Smooth muscle cell (in vitro differentiated cells): ENCODE data around the gene MYOF. TPM values are rescaled to one million over a fixed set of nuclear protein-coding genes. Genes with fewer than 3 reads are reported as not detected.
"Not testable (repeated sequence)": the region's sequence is repeated elsewhere in the genome, so short reads cannot be mapped to it uniquely, and the experiment has no call there.

Experiments
- DNase-seq: peaks from one replicate; lab custom pipeline; 2025; ENCODE audit not compliant: unreplicated experiment; lab: John Stamatoyannopoulos, UW
- H2AFZ ChIP-seq: fragments of 200-600 bp; sonication (generic); 2 replicates; pipeline ENCODE4 v1.6.0; 2016; ENCODE audit warnings: antibody characterized with exemption, low read depth, mild to moderate bottlenecking
- H3F3A ChIP-seq: fragments of 200-600 bp; sonication (generic); 2 replicates; pipeline ENCODE4 v1.6.0; 2017; ENCODE audit warnings: antibody characterized with exemption, low read depth
- H3K27ac ChIP-seq: fragments of 200-600 bp; sonication (generic); 2 replicates; pipeline ENCODE4 v1.5.1; 2016; ENCODE audit warnings: low read depth, mild to moderate bottlenecking
- H3K27me3 ChIP-seq: fragments of 200-600 bp; sonication (generic); 2 replicates; pipeline ENCODE4 v1.6.1; 2016; ENCODE audit warnings: low read depth, mild to moderate bottlenecking
- H3K36me3 ChIP-seq: fragments of 200-600 bp; sonication (generic); 2 replicates; pipeline ENCODE4 v1.5.1; 2016; ENCODE audit warnings: low read depth
- H3K4me1 ChIP-seq: fragments of 200-600 bp; sonication (generic); 2 replicates; pipeline ENCODE4 v1.5.1; 2016; ENCODE audit warnings: low read depth
- H3K4me2 ChIP-seq: fragments of 200-600 bp; sonication (generic); 2 replicates; pipeline ENCODE4 v1.6.0; 2016; ENCODE audit warnings: mild to moderate bottlenecking
- H3K4me3 ChIP-seq: fragments of 200-600 bp; sonication (generic); 2 replicates; pipeline ENCODE4 v1.5.1; 2016; ENCODE audit warnings: mild to moderate bottlenecking
- H3K79me2 ChIP-seq: fragments of 200-600 bp; sonication (generic); 2 replicates; pipeline ENCODE4 v1.6.0; 2016; ENCODE audit warnings: low read depth, mild to moderate bottlenecking
- H3K9ac ChIP-seq: fragments of 200-600 bp; sonication (generic); 2 replicates; pipeline ENCODE4 v1.6.0; 2016; ENCODE audit warnings: low read depth
- H3K9me3 ChIP-seq: fragments of 200-600 bp; sonication (generic); replicated peaks from 2 replicates; pipeline ENCODE4 v1.5.1; 2016; ENCODE audit warnings: low read depth
- H4K20me1 ChIP-seq: fragments of 200-600 bp; sonication (generic); 2 replicates; pipeline ENCODE4 v1.6.0; 2016; ENCODE audit warnings: low read depth
- CTCF ChIP-seq: fragments of 200-600 bp; sonication (generic); IDR thresholded peaks from 2 replicates; pipeline ENCODE4 v1.5.1; 2017; ENCODE audit warnings: borderline replicate concordance, mild to moderate bottlenecking, antibody characterized with exemption; ENCODE audit not compliant: insufficient read depth, poor library complexity, severe bottlenecking
- WGBS: methylation state at CpG from one replicate; pipeline ENCODE4 v1.1.7; 2016; ENCODE audit warnings: low lambda C conversion rate; 5-methylcytosine and 5-hydroxymethylcytosine counted together
- polyA plus RNA-seq: library from polyadenylated mRNA; unstranded; fragments of >200 nt; fragmentation: Nextera tagmentation; extraction: Ambion mirVana; gene quantifications from 2 replicates; pipeline ENCODE4 v1.2.1, GENCODE V29; 2016
- total RNA-seq: library from RNA; depleted of rRNA; stranded (reverse); fragments of >200 nt; gene quantifications from 2 replicates; pipeline ENCODE4 v1.2.3, GENCODE V29; 2014

MYOF gene
- total and polyA plus RNA-seq, 2 experiments from 2014 or later: 29.6 to 99.5 TPM

- H3F3A ChIP-seq: no peaks in the 10 kb centered on the region
- no peak for TF ChIP-seq CTCF
- no peak overlapping the region for H3K4me2 ChIP-seq
- no peaks in the 10 kb centered on the region for H3K4me1 ChIP-seq
- H4K20me1 ChIP-seq: no peaks in the 10 kb centered on the region
- H3K9ac ChIP-seq: no peak overlapping the region
- WGBS: 64% methylated on average over 1 of the region's 1 CpG
- H3K27me3 ChIP-seq: no peaks in the 10 kb centered on the region
- H3K79me2 ChIP-seq: no peaks in the 10 kb centered on the region
- H2AFZ ChIP-seq: no peak overlapping the region
- no peak for DNase-seq
- H3K9me3 ChIP-seq: no peaks in the 10 kb centered on the region
- peaks cover 35% of the 10 kb centered on the region for H3K36me3 ChIP-seq
- H3K4me3 ChIP-seq: no peak overlapping the region
- no peak overlapping the region for H3K27ac ChIP-seq
Observed at GRCh38 chr10:93364966-93365365, 117.2 kb downstream of the MYOF start.

GRCh38 chr10:93363891-93364648 is 118.1 kb downstream of the MYOF start:
- no peaks in the 10 kb centered on the region for H3K4me1 ChIP-seq
- H4K20me1 ChIP-seq: no peaks in the 10 kb centered on the region
- H3K9me3 ChIP-seq: no peaks in the 10 kb centered on the region
- H3K79me2 ChIP-seq: no peaks in the 10 kb centered on the region
- no peak overlapping the region for H3K9ac ChIP-seq
- DNase-seq: no peak
- no peaks in the 10 kb centered on the region for H3F3A ChIP-seq
- H3K36me3 ChIP-seq: peaks cover 33% of the 10 kb centered on the region
- no peaks in the 10 kb centered on the region for H3K27me3 ChIP-seq
- H3K27ac ChIP-seq: no peak overlapping the region
- TF ChIP-seq CTCF: no peak
- H3K4me3 ChIP-seq: no peak overlapping the region
- no peak overlapping the region for H3K4me2 ChIP-seq
- WGBS: 93% methylated on average over 22 of the region's 22 CpGs
- H2AFZ ChIP-seq: no peak overlapping the region

- H3K27me3 ChIP-seq, DNase-seq, H3K9me3 ChIP-seq, H3K79me2 ChIP-seq, H2AFZ ChIP-seq, H3F3A ChIP-seq, H3K4me1 ChIP-seq, H4K20me1 ChIP-seq, H3K9ac ChIP-seq, H3K4me3 ChIP-seq, H3K4me2 ChIP-seq, H3K27ac ChIP-seq: not testable (repeated sequence)
- 100% methylated on average over 4 of the region's 4 CpGs for WGBS
- H3K36me3 ChIP-seq: peaks cover 42% of the 10 kb centered on the region
Observed at GRCh38 chr10:93358398-93358797, 123.7 kb downstream of the MYOF start.

- H4K20me1 ChIP-seq: no peaks in the 10 kb centered on the region
- 18% methylated on average over 5 of the region's 5 CpGs for WGBS
- H3K4me1 ChIP-seq: no peaks in the 10 kb centered on the region
- peaks cover 42% of the 10 kb centered on the region for H3K36me3 ChIP-seq
- no peaks in the 10 kb centered on the region for H3F3A ChIP-seq
- no peak overlapping the region for H3K27ac ChIP-seq
- TF ChIP-seq CTCF: peak; percentile 50
- no peak overlapping the region for H3K4me3 ChIP-seq
- no peak for DNase-seq
- no peaks in the 10 kb centered on the region for H3K9me3 ChIP-seq
- H2AFZ ChIP-seq: no peak overlapping the region
- H3K27me3 ChIP-seq: no peaks in the 10 kb centered on the region
- H3K79me2 ChIP-seq: no peaks in the 10 kb centered on the region
- H3K4me2 ChIP-seq: no peak overlapping the region
- H3K9ac ChIP-seq: no peak overlapping the region
Observed at GRCh38 chr10:93357680-93358079, 124.5 kb downstream of the MYOF start.
